H1 (cell line): ENCODE measurements around the gene LRIT2. TPM values are rescaled to one million over a fixed set of nuclear protein-coding genes. Genes with fewer than 3 reads are reported as not detected.

Experiments used
- CTCF ChIA-PET: fragments of 300-600 bp; sonication (Branson Sonifier 250); formaldehyde crosslinking; loops from one replicate; lab custom pipeline; 2021; ENCODE audit not compliant: partially characterized antibody; lab: Charles Lee
- POLR2A ChIA-PET: fragments of 300-600 bp; sonication (Branson Sonifier 250); formaldehyde crosslinking; loops from one replicate; lab custom pipeline; 2021; ENCODE audit warnings: inconsistent platforms; ENCODE audit not compliant: partially characterized antibody; lab: Charles Lee
- DNase-seq, 2 experiments: peaks; one replicate each; pipeline versions ENCODE4 v3.0.0 to v3.0.0-alpha.2; 2010 to 2022; ENCODE audit warnings: low spot score in 2 of 2, low read depth in 1 of 2, mixed read lengths in 1 of 2
- FAIRE-seq: peaks from 2 replicates; lab custom pipeline; 2011; peaks lifted over from hg19 to GRCh38; lab: Jason Lieb, UNC
- H2AFZ ChIP-seq: 2 replicates; pipeline ENCODE4 v1.8.1; 2012; ENCODE audit warnings: low read length, inconsistent platforms
- H2AK5ac ChIP-seq: 2 replicates; pipeline ENCODE4 v1.6.1; 2013; ENCODE audit warnings: low read depth, low read length
- H2BK120ac ChIP-seq: replicated peaks from 2 replicates; pipeline ENCODE3; 2013; ENCODE audit warnings: low read depth, low read length, inconsistent platforms
- H2BK12ac ChIP-seq: 2 replicates; pipeline ENCODE4 v1.6.1; 2013; ENCODE audit warnings: low read depth, low read length
- H2BK15ac ChIP-seq: 2 replicates; pipeline ENCODE4 v1.6.1; 2013; ENCODE audit warnings: low read length
- H2BK20ac ChIP-seq: 2 replicates; pipeline ENCODE4 v1.6.1; 2013; ENCODE audit warnings: low read length
- H2BK5ac ChIP-seq: 2 replicates; pipeline ENCODE4 v1.6.1; 2013; ENCODE audit warnings: low read depth, low read length
- H3K14ac ChIP-seq: 2 replicates; pipeline ENCODE4 v1.6.1; 2013; ENCODE audit warnings: inconsistent platforms; ENCODE audit not compliant: insufficient read length
- H3K18ac ChIP-seq: 2 replicates; pipeline ENCODE4 v1.6.1; 2013; ENCODE audit warnings: low read length; ENCODE audit errors: extremely low read depth
- H3K23ac ChIP-seq: 2 replicates; pipeline ENCODE4 v1.6.1; 2013; ENCODE audit warnings: inconsistent platforms; ENCODE audit not compliant: insufficient read length
- H3K23me2 ChIP-seq: 2 replicates; pipeline ENCODE4 v1.6.1; 2013; ENCODE audit warnings: low read depth, low read length
- H3K27ac ChIP-seq: 2 replicates; pipeline ENCODE4 v1.6.1; 2011; ENCODE audit warnings: low read depth, low read length, inconsistent platforms
- H3K27me3 ChIP-seq, 4 experiments: replicated peaks in 1 of 4; 1 replicate in 1 of 4; 2 replicates in 3 of 4; pipeline versions ENCODE4 v1.6.1 to v1.8.1; 2011 to 2013; ENCODE audit warnings: low read length in 3 of 4, mild to moderate bottlenecking in 3 of 4, inconsistent platforms in 2 of 4, mixed read lengths in 2 of 4, moderate library complexity in 1 of 4; ENCODE audit not compliant: control insufficient read depth in 3 of 4, insufficient read depth in 3 of 4; ENCODE audit errors: extremely low read depth in 1 of 4
- H3K36me3 ChIP-seq, 4 experiments: 2 replicates each; pipeline versions ENCODE4 v1.6.1 to v1.8.1; 2011 to 2013; ENCODE audit warnings: mild to moderate bottlenecking in 4 of 4, low read length in 3 of 4, moderate library complexity in 2 of 4, control low read depth in 1 of 4, inconsistent platforms in 1 of 4; ENCODE audit not compliant: insufficient read depth in 4 of 4, control insufficient read depth in 2 of 4
- H3K4ac ChIP-seq: replicated peaks from 2 replicates; pipeline ENCODE3; 2013; ENCODE audit warnings: low read length, low read depth, mixed read lengths, inconsistent platforms; ENCODE audit not compliant: insufficient read length
- H3K4me1 ChIP-seq, 4 experiments: replicated peaks in 1 of 4; 1 replicate in 1 of 4; 2 replicates in 3 of 4; pipeline versions ENCODE4 v1.6.1 to v1.8.1; 2011 to 2013; ENCODE audit warnings: low read length in 3 of 4, inconsistent platforms in 2 of 4, mixed read lengths in 1 of 4; ENCODE audit not compliant: insufficient read depth in 4 of 4, control insufficient read depth in 3 of 4
- H3K4me2 ChIP-seq, 2 experiments: 2 replicates each; pipeline versions ENCODE4 v1.6.1 to v1.8.1; 2011 to 2013; ENCODE audit warnings: low read depth in 2 of 2, low read length in 2 of 2, control low read depth in 1 of 2, inconsistent platforms in 1 of 2, mild to moderate bottlenecking in 1 of 2; ENCODE audit not compliant: insufficient read depth in 1 of 2
- H3K4me3 ChIP-seq, 4 experiments: fragments of 200-600, 300-600 bp in 1 of 4; sonication (generic), shearing (Covaris generic), sonication (Bioruptor Twin) in 1 of 4; 2 replicates each; pipeline versions ENCODE4 v1.5.1 to v1.8.1; 2011 to 2016; ENCODE audit warnings: low read length in 4 of 4, low read depth in 3 of 4, control low read depth in 2 of 4, inconsistent platforms in 2 of 4, mild to moderate bottlenecking in 2 of 4, mixed read lengths in 1 of 4, moderate library complexity in 1 of 4; ENCODE audit not compliant: insufficient read depth in 2 of 4; ENCODE audit errors: extremely low read depth in 1 of 4
- H3K56ac ChIP-seq: replicated peaks from 2 replicates; pipeline ENCODE3; 2013; ENCODE audit warnings: low read depth, mild to moderate bottlenecking, mixed read lengths, low read length, inconsistent platforms; ENCODE audit not compliant: insufficient read length
- H3K79me1 ChIP-seq: 2 replicates; pipeline ENCODE4 v1.6.1; 2013; ENCODE audit warnings: low read depth, low read length, control low read depth
- H3K79me2 ChIP-seq, 2 experiments: 2 replicates each; pipeline versions ENCODE4 v1.6.1 to v1.8.1; 2012 to 2013; ENCODE audit warnings: low read length in 2 of 2, mild to moderate bottlenecking in 2 of 2, inconsistent platforms in 1 of 2; ENCODE audit not compliant: insufficient read depth in 2 of 2, control insufficient read depth in 1 of 2
- H3K9ac ChIP-seq, 4 experiments: replicated peaks in 1 of 4; 1 replicate in 1 of 4; 2 replicates in 3 of 4; pipeline versions ENCODE4 v1.6.1 to v1.8.1; 2011 to 2013; ENCODE audit warnings: low read depth in 3 of 4, low read length in 3 of 4, control low read depth in 2 of 4, mild to moderate bottlenecking in 2 of 4, moderate library complexity in 2 of 4, inconsistent platforms in 1 of 4; ENCODE audit errors: extremely low read depth in 1 of 4
- H3K9me3 ChIP-seq, 2 experiments: 2 replicates each; pipeline versions ENCODE4 v1.6.1 to v1.8.1; 2012 to 2013; ENCODE audit warnings: mild to moderate bottlenecking in 2 of 2, moderate library complexity in 2 of 2, control low read depth in 1 of 2, inconsistent platforms in 1 of 2, low read depth in 1 of 2, low read length in 1 of 2, mixed read lengths in 1 of 2; ENCODE audit not compliant: insufficient read depth in 2 of 2
- H4K20me1 ChIP-seq, 2 experiments: replicated peaks in 1 of 2; 2 replicates each; pipeline versions ENCODE3 to v1.8.1; 2011 to 2013; ENCODE audit warnings: inconsistent platforms in 2 of 2, low read length in 2 of 2, mild to moderate bottlenecking in 1 of 2; ENCODE audit not compliant: insufficient read depth in 2 of 2, control insufficient read depth in 1 of 2
- H4K5ac ChIP-seq: 2 replicates; pipeline ENCODE4 v1.6.1; 2013; ENCODE audit warnings: low read length, low read depth, mixed read lengths, inconsistent platforms; ENCODE audit not compliant: insufficient read length
- H4K8ac ChIP-seq: 2 replicates; pipeline ENCODE4 v1.8.0; 2013; ENCODE audit warnings: mild to moderate bottlenecking, moderate library complexity, low read length, inconsistent platforms; ENCODE audit not compliant: insufficient read depth; ENCODE audit errors: extremely low read depth
- H4K91ac ChIP-seq: replicated peaks from 2 replicates; pipeline ENCODE3; 2013; ENCODE audit warnings: low read length, mixed read lengths, inconsistent platforms; ENCODE audit not compliant: insufficient read length
- EZH2 ChIP-seq: fragments of 200-600 bp; sonication (generic); IDR thresholded peaks from 2 replicates; pipeline ENCODE4 v1.7.1; 2012; ENCODE audit warnings: low read depth, mild to moderate bottlenecking, moderate library complexity, low read length, inconsistent platforms; ENCODE audit not compliant: severe bottlenecking
- JUN ChIP-seq: IDR thresholded peaks from 2 replicates; pipeline ENCODE4 v1.6.1; 2011; ENCODE audit warnings: low read depth, mild to moderate bottlenecking, improper control_type of control experiment, low read length
- KDM5A ChIP-seq: fragments of 200-600 bp; IDR thresholded peaks from 2 replicates; pipeline ENCODE4 v1.7.1; 2012; ENCODE audit warnings: mild to moderate bottlenecking, low read length, inconsistent platforms, mixed read lengths
- SIN3A ChIP-seq, 2 experiments: IDR thresholded peaks in 1 of 2; conservative IDR thresholded peaks in 1 of 2; 2 replicates each; pipeline ENCODE4 v1.6.1; 2011 to 2012; ENCODE audit warnings: low read length in 2 of 2, improper control_type of control experiment in 1 of 2, low read depth in 1 of 2, mild to moderate bottlenecking in 1 of 2
- SIX5 ChIP-seq: IDR thresholded peaks from 2 replicates; pipeline ENCODE4 v1.6.1; 2011; ENCODE audit warnings: mild to moderate bottlenecking, low read depth, low read length
- SP4 ChIP-seq: IDR thresholded peaks from 2 replicates; pipeline ENCODE4 v1.6.1; 2012; ENCODE audit warnings: low read length, inconsistent platforms
- TAF7 ChIP-seq: optimal IDR thresholded peaks from 2 replicates; pipeline ENCODE3; 2011; ENCODE audit warnings: low read depth, mild to moderate bottlenecking, inconsistent platforms, low read length, moderate library complexity, borderline replicate concordance
- USF2 ChIP-seq: IDR thresholded peaks from 2 replicates; pipeline ENCODE4 v1.6.1; 2011; ENCODE audit warnings: low read length, improper control_type of control experiment
- YY1 ChIP-seq: IDR thresholded peaks from 2 replicates; pipeline ENCODE4 v1.6.1; 2011; ENCODE audit warnings: low read depth, mild to moderate bottlenecking, low read length
- WGBS, 2 experiments: shearing (Covaris generic) in 1 of 2; methylation state at CpG; one replicate each; pipeline versions ENCODE4 v1.1.6 to v1.1.7; 2013 to 2015; ENCODE audit warnings: low lambda C conversion rate in 2 of 2, mixed read lengths in 2 of 2, inconsistent platforms in 1 of 2, low coverage in 1 of 2, missing lambda C conversion rate in 1 of 2; ENCODE audit not compliant: insufficient replicate concordance in 2 of 2, insufficient coverage in 1 of 2, insufficient read length in 1 of 2; ENCODE audit errors: extremely low coverage in 1 of 2, missing lambda C conversion rate in 1 of 2; 5-methylcytosine and 5-hydroxymethylcytosine counted together
- polyA plus RNA-seq, 7 experiments: library from polyadenylated mRNA; depleted of rRNA in 3 of 7; stranded (reverse) in 5 of 7; unstranded in 2 of 7; fragments of >200 nt in 5 of 7; fragments of 200-250 nt in 2 of 7; gene quantifications; 1 replicate in 5 of 7; 2 replicates in 1 of 7; 4 replicates in 1 of 7; pipeline versions ENCODE4 v1.2.1 to v1.2.3, GENCODE V29; 2011 to 2013; ENCODE audit warnings: missing spikeins in 2 of 7, mixed read lengths in 2 of 7
- total RNA-seq: library from RNA; stranded (reverse); fragmentation: NEBNext Ultra II Directional; extraction: Animal tissue kit (Norgen Biotek cat#: 25700); gene quantifications from 2 replicates; pipeline ENCODE4 v1.2.1, GENCODE V29; 2021

The LRIT2 gene
- total and polyA plus RNA-seq, 2 of the 8 experiments (the other 6 are each of a cell fraction or from before 2014, with no cell fraction given): not detected

- H2BK20ac ChIP-seq: no peak overlapping the region
- DNase-seq: no peak
- H2BK5ac ChIP-seq: no peak overlapping the region
- H3K27me3 ChIP-seq: no peaks in the 10 kb centered on the region
- H3K4me2 ChIP-seq: no peak overlapping the region
- WGBS, 2 experiments: 85% methylated on average over 4 of the region's 4 CpGs; no CpG with 5 or more reads in 1 of the 2 experiments
- no peak overlapping the region for H2AFZ ChIP-seq
- H4K20me1 ChIP-seq: peaks cover 0 to 4% of the 10 kb centered on the region in 2 experiments
- no peaks in the 10 kb centered on the region for H3K23me2 ChIP-seq
- no peaks in the 10 kb centered on the region for H3K79me2 ChIP-seq
- no peak for FAIRE-seq
- H3K4me1 ChIP-seq: no peaks in the 10 kb centered on the region
- H3K36me3 ChIP-seq: no peaks in the 10 kb centered on the region
- no peak overlapping the region for H3K56ac ChIP-seq
- no peak overlapping the region for H2BK15ac ChIP-seq
- H3K79me1 ChIP-seq: no peaks in the 10 kb centered on the region
- no peak overlapping the region for H3K27ac ChIP-seq
- no peak overlapping the region for H3K4me3 ChIP-seq
- H3K4ac ChIP-seq: no peak overlapping the region
- POLR2A ChIA-PET: no interaction called here
- H4K91ac ChIP-seq: no peak overlapping the region
- H3K23ac ChIP-seq: no peak overlapping the region
- H3K9ac ChIP-seq: no peak overlapping the region
- H3K9me3 ChIP-seq: no peaks in the 10 kb centered on the region
- H3K14ac ChIP-seq: no peak overlapping the region
- CTCF ChIA-PET: interaction anchor here (0.8 to 10.8 kb wide), 42 partner anchors 8 to 511 kb away, joined by 3 to 248 read pairs (median 6); partner anchors contain the start of genes CDHR1, GHITM and RGR
- H2AK5ac ChIP-seq: no peak overlapping the region
- no peak overlapping the region for H4K8ac ChIP-seq
- H4K5ac ChIP-seq: no peak overlapping the region
- no peak overlapping the region for H2BK12ac ChIP-seq
- H3K18ac ChIP-seq: no peak overlapping the region
- H2BK120ac ChIP-seq: no peak overlapping the region
- no peak for TF ChIP-seq SIN3A (conservative IDR thresholded peaks at IDR 0.05 in 1 of 2, IDR thresholded peaks at IDR 0.05 in 1 of 2; ENCODE audit: low read depth in 1 of 2, low read length in 2 of 2)
- TF ChIP-seq TAF7: no peak
- TF ChIP-seq USF2: no peak
- no peak for TF ChIP-seq EZH2
- TF ChIP-seq SIX5: no peak
- no peak for TF ChIP-seq YY1
- no peak for TF ChIP-seq KDM5A
- TF ChIP-seq SP4: no peak
- no peak for TF ChIP-seq JUN
Observed at GRCh38 chr10:84204610-84205009, 20.7 kb downstream of the LRIT2 start.
